Activated CD4-positive, alpha-beta T cell treated with anti-CD3 and anti-CD28 coated beads, Interleukin-2, Interleukin-4, amounts not matched to agents 100 ng/mL and 50 ng/mL, durations not matched to agents 16 hours and 8 hours (primary cell): Measurements from ENCODE around the gene ANKFY1.

ENCODE experiments used
- DNase-seq: peaks from one replicate; pipeline ENCODE4 v3.0.0-alpha.2; 2020; ENCODE audit warnings: low spot score

The ANKFY1 gene

GRCh38 chr17:4263282-4264215 is at the start of gene ANKFY1:
ANKFY1 (minus strand) TSS chr17:4263979; CDS start chr17:4263941, 38 bp downstream.
- peak; percentile 98 for DNase-seq

GRCh38 chr17:4310354-4311060 is 46.7 kb upstream of the ANKFY1 start:
- no peak for DNase-seq

- no peak for DNase-seq
These were observed 46.1 kb upstream of the ANKFY1 start for GRCh38 chr17:4309897-4310296.

GRCh38 chr17:4307179-4307930 is 43.6 kb upstream of the ANKFY1 start:
- no peak for DNase-seq

GRCh38 chr17:4305224-4305623 is 41.4 kb upstream of the ANKFY1 start:
- DNase-seq, result no peak

- DNase-seq, result peak; percentile 65
These were observed 40.7 kb upstream of the ANKFY1 start for GRCh38 chr17:4304417-4305027.

- no peak for DNase-seq
These were observed 37.3 kb upstream of the ANKFY1 start for GRCh38 chr17:4301066-4301465.

- DNase-seq, result no peak
These were observed 33.6 kb upstream of the ANKFY1 start for GRCh38 chr17:4297351-4297750.

- DNase-seq, result no peak
These were observed 31.9 kb upstream of the ANKFY1 start for GRCh38 chr17:4295686-4296085.

- no peak for DNase-seq
These were observed 29.8 kb upstream of the ANKFY1 start for GRCh38 chr17:4293572-4293971.

- DNase-seq, result no peak
These were observed 23.9 kb upstream of the ANKFY1 start for GRCh38 chr17:4287710-4288109.

GRCh38 chr17:4276514-4276913 is 12.7 kb upstream of the ANKFY1 start:
- no peak for DNase-seq

- DNase-seq, result no peak
These were observed 9.2 kb upstream of the ANKFY1 start for GRCh38 chr17:4272972-4273368.

GRCh38 chr17:4272213-4272971 is 8.6 kb upstream of the ANKFY1 start:
- no peak for DNase-seq

GRCh38 chr17:4270736-4271135 is 7.0 kb upstream of the ANKFY1 start:
- no peak for DNase-seq

GRCh38 chr17:4269915-4270314 is 6.1 kb upstream of the ANKFY1 start:
- DNase-seq, result no peak

- DNase-seq, result no peak
These were observed 3.6 kb upstream of the ANKFY1 start for GRCh38 chr17:4267402-4267801.

- DNase-seq, result no peak
These were observed 2.8 kb upstream of the ANKFY1 start for GRCh38 chr17:4266550-4266949.

GRCh38 chr17:4262703-4263102 is 1.1 kb downstream of the ANKFY1 start:
- no peak for DNase-seq

GRCh38 chr17:4261452-4261851 is 2.3 kb downstream of the ANKFY1 start:
- no peak for DNase-seq

- no peak for DNase-seq
These were observed 4.9 kb downstream of the ANKFY1 start for GRCh38 chr17:4258867-4259266.
